Activated CD4-positive, alpha-beta T cell treated with anti-CD3 and anti-CD28 coated beads, Interleukin-2, amount 50 U/mL, for 48 hours (primary cell): ENCODE results near the gene DIP2B.

ENCODE experiments used
- DNase-seq, 2 experiments: peaks; one replicate each; pipeline ENCODE4 v3.0.0-alpha.2; 2020

Gene DIP2B

GRCh38 chr12:50579757-50580267 is 75.0 kb downstream of the DIP2B start:
- DNase-seq: no peak

DNA sequence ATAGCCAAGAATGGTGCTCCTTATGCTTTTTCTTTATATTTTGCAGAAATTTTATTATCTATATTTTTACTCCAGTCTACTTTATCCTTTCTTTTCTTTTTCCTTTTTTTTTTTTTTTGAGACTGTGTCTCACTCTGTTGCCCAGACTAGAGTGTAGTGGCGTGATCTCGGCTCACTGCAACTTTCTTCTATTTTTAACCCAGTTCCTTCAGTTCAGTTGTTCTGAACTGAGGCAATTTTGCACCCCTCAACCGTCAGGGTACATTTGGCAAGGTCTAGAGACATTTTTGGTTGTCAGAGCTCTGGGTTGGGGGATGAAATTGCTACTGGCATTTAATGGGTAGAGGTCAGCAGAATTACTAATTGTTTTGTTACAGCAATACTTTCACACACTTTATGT is 75.7 kb downstream of the DIP2B start:
- DNase-seq: no peak

DNA sequence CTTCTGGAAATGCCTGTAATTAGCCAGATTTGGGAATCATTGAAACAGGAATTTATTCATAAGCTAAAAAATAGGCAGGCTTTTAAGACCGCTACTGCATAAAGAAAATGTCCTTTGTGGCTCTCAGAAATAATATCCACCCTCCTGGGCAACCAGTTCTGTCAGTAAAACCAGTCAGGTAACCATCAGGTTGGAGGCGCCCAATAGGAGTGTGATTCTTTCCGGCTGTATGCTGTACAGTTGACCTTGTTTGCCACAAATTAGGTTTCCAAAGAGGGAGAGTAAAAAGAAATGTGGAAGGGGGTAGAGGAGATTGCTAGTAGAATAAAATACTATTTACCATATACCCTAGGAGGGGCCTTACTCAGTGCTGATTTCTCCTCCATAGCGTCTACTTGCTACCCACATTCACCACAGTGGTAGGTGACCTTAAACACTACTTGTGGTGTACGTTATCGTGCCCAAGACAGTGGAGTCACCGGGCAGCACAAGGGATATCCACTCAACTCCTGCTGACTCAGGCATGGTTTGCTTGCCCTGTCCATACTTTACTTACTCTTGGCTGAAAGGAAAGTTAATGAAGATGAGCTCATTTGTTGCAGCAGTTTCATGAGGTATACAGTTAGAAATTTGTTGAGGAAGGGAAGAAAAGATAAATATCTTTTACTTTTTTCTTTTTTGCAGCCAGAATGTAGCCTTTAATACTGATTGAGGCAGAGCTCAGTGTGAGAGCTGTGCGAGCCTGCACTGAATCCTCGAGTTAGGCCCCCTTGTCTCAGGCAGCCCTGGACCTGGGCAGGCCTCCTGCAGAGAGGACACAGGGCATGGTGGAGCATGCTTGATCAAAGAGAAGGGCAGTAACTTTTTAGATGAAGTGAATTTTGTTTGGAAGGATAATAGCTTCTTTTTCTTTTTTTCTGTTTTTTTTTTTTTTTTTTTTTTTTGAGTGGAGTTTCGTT is 76.7 kb downstream of the DIP2B start:
- no peak for DNase-seq

- DNase-seq: no peak
These were observed 79.3 kb downstream of the DIP2B start for GRCh38 chr12:50584135-50584534.

DNA sequence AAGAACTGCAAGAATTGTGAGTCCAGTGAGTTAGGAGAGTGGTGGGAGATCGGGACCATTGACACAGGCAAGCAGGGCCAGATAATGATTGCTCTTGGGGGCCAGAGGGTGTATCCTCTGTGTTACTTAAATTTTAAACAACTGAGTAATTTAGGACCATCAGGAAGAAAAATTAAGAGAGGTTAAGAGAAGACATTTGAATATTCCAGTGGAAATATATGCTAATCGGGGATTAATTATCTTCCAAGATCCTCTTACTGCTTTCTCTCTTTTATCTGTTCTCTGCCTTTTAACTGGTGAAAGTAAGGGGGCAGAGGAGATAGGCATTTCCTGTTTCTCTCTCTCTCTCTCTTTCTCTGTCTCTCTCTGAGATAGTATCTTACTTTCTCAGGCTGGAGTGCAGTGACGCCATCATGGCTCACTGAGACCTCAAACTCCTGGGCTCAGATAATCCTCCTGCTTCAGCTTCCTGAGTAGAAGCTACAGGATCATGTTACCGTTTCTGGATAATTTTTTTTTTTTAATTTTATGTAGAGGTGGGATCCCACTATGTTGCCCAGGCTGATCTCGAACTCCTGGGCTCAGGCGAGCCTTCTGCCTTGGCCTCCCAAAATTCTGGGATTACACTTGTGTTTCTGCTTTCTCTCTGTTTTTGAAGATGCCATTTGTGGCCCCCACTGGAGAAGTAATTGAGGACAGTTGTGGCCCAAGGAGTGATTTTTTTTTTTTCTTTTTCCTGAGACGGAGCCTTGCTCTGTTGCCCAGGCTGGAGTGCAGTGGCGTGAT is 85.1 kb downstream of the DIP2B start:
- DNase-seq: peak; percentile 26 to 46

GRCh38 chr12:50590869-50591268 is 86.1 kb downstream of the DIP2B start:
- no peak for DNase-seq

GRCh38 chr12:50595667-50596066 is 90.9 kb downstream of the DIP2B start:
- no peak for DNase-seq

DNA sequence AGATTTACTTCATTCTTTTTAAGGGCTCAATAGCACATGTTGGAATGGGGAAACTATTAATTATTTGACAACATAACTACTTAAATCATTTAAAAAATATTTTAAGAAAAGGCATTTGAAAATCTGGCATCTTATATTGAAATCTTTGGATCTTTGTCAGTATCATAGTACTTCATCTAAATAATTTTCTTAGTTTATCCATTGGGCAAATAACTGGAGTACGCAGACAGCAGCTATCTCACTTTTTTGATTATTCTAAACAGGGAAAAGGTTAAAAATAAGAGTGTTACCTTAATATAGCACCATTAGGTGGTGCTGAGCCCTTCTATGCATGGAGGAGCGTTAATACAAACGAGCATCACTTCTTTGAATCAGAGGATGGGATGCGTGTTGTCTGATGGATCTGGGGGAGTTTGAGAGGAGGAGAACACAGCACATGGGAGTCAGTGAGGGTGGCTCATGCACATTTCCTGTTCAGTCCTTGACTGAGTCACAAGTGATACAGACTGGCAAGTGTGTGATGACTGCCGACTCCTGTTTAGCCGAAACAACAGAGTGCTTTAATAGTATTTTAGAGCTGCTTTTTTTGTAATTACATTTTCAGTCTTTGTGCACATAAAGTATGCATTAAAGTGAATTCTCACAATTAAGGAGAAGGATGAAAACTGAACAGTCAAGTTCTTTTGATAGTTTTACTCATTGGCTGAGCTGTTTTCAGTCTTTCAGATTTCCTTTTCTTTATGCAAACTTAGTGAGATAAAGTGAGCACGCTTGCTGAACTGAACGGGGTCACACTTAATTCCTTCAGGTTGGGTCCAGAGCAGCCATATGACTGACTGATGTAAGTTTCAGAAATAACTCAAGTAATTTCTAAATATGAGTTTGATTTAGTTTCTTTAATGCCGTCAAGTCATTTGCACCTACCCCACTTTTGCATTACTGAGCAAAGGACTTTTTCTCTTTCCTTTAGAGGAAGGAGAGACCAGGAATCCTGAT is 92.7 kb downstream of the DIP2B start:
- peak; percentile 52 to 66 for DNase-seq

DNA sequence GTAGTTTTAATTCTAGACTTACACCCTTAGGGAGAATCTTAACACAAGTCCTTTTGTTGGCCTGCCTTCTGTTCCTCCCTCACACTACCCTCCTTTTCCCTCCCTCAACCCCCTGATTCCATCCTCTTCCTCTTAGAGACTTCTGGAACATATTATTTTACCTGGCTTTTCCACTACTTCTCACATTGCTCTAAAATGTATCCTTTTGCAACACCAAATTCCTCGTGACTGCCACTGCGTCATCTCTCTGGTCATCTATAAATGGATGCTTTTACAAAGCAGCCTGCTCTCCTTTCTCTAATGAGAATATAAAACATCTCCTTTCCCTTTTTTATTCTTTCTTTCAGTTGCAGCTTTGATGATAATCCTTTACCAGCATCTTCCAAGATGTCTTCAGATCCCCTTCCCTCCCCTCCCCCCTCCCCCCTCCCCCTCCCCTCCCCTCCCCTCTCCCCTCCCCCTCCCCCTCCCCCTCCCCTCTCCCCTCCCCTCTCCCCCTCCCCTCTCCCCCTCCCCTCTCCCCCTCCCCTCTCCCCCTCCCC is 93.6 kb downstream of the DIP2B start:
- no peak for DNase-seq

GRCh38 chr12:50599366-50600095 is 94.7 kb downstream of the DIP2B start:
- DNase-seq: no peak

- DNase-seq: no peak
These were observed 95.6 kb downstream of the DIP2B start for GRCh38 chr12:50600364-50600763.

DNA sequence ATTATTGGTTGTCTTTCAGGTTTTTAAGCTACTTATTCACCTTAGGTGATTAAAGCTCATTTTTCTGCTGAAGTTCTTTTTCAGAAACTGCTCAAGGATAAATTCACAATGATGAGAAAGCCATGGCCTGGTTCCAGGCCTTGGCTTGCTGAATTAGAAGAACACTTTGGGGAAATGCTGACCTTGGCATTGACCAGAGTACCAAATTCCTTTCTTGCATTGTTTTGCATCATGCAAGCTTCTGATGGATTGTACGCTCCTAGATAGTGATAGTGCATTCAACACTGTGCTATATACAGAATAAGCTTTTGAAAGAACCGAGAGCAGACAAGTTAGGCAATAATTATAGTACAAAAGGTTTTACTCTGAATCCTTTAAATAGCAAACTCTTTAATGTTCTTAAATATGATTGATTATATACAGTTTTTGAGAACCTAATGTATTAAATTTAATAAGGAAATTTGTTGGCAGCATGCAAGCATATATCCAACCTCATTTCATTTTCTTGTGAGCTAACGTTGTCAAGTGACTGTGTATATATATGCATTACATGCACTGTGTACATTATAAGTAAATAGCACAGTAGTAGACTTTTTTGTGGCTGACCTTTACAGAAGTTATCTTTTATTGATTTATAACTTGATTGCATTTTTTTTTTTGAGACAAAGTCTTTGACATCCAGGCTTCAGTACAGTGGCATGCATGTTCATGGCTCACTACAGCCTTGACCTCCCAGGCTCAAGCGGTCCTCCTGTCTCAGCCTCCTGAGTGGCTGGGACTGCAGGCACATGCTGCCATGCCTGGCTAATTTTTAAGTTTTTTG is 99.2 kb downstream of the DIP2B start:
- no peak for DNase-seq

GRCh38 chr12:50604640-50604920 is 99.8 kb downstream of the DIP2B start:
- no peak for DNase-seq

- DNase-seq: no peak
These were observed 102.0 kb downstream of the DIP2B start for GRCh38 chr12:50606675-50607375.

DNA sequence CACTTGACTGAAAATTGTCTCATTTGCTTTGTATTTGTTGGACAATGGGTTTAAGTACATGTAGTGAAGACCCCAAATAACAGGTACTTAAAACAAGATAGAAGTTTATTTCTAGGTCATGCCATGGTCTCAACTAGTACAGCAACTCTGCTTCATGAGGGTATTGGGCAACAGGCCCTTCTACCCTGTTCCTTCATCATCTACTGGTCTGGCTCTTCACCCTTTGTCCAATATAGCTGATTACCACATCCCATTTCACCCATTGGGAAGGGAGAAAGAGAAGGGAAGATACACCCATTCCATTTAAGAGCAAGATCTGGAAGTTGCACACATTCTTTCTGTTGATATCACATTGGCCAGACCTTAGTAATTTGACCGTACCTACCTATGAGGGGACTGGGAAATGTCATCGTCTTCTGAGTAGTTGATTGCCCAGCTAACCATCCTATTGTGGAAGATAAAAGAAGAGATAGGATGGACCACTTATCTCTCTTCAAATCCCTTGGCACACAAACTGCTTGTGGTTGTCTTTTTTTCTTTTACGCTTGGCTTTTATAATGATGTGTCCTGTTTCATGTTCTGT is 104.6 kb downstream of the DIP2B start:
- DNase-seq: no peak

GRCh38 chr12:50610171-50610570 is 105.4 kb downstream of the DIP2B start:
- DNase-seq: no peak

DNA sequence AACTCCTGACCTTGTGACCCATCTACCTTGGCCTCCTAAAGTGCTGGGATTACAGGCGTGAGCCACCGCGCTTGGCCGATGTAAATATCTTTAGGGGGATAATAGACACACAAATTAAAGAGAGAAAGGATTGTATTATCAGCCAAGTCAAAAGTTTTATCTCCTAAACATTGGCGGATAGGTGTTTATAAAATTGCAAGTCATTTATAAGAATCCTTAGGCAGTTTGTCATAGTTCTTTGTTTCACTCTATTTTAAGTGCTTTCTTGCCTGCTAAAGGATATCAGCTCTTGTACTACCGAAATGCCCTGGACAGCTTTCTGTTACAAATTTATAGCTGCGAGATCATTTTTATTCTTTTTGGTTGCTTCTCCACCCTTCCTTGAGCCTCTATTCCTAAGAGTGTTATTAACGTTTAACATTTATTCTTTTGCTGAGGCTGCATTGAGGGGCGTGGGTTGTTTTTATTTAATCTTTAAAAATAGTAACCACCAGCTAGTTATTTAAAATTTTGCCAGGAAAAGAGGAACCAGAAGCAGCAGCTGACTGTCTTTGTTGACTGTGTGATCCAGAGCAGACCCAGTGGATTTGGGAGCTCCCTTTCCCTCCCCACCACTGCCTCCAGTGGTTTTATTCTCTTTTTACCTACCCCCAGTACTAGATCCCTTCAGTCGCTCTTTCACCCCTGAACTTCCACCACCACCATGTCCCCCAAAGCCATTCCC is 106.4 kb downstream of the DIP2B start:
- DNase-seq: no peak

DNA sequence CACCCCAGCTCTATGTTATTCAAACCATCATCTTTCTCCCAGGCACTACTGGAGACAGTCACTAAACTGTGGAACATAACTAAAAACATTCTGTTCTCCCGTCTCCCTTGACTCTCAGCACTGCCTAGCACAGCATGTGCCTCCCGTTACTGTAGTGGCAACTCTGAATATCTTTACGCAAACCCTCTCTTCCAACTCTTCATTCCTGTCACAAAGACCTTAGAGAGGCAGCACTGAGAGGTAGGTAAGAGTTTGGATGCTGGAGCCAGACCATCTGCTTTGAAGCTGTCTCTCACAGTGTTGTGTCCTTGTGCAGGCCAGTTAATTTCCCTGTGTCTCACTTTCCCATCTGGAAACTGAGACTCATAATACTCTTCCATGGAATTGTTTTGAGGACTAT is 108.1 kb downstream of the DIP2B start:
- no peak for DNase-seq

DNA sequence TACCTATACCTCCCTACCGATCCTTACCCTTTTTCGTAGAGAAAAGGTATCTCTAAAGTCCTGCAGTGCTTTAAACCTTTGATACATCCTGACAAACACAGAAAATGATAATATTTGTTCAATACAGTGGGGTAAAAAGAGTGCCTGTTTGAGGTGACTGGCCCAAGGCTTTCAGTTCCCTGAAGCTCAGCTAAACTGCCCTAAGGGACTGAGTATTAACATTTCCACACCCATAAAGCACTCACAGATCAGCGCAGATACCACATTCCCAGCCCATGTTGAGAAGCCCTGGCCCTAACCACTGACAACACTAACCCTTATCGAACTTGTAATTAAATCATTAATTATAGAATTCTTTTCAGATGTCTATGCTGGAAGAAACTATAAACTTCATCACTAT is 108.7 kb downstream of the DIP2B start:
- no peak for DNase-seq
